ENCODE results near the gene NPY. TPM values are rescaled to one million over a fixed set of nuclear protein-coding genes. Genes with fewer than 3 reads are reported as not detected.

The NPY gene
- total and polyA plus RNA-seq, 2 donors from 2014 or later = not detected

- no peak overlapping the region for H3K4me3 ChIP-seq (ENCODE audit: low read length in 3 of 3)
- no peaks in the 10 kb centered on the region for H3K36me3 ChIP-seq (ENCODE audit: control insufficient read depth in 2 of 3, insufficient read depth in 3 of 3, low read length in 3 of 3)
- intact Hi-C loops (cut with DNase I) = no loop called here
- H3K4me1 ChIP-seq (ENCODE audit: control insufficient read depth in 2 of 3, insufficient read depth in 2 of 3, low read depth in 1 of 3, low read length in 3 of 3) = no peaks in the 10 kb centered on the region
- H3K27ac ChIP-seq (ENCODE audit: low read depth in 2 of 2, low read length in 2 of 2) = no peak overlapping the region
- no peak for DNase-seq
- H3K9me3 ChIP-seq (ENCODE audit: control insufficient read depth in 2 of 3, insufficient read depth in 1 of 3, low read length in 3 of 3) = no peaks in the 10 kb centered on the region
- H3K9ac ChIP-seq (ENCODE audit: low read length in 3 of 3) = no peak overlapping the region
- no peaks in the 10 kb centered on the region for H3K27me3 ChIP-seq (ENCODE audit: control insufficient read depth, insufficient read depth, low read length)
- TF ChIP-seq CTCF (IDR thresholded peaks at IDR 0.05; ENCODE audit: borderline replicate concordance, extremely low read depth, insufficient read depth) = no peak
- FAIRE-seq = no peak
Observed at GRCh38 chr7:24301703-24302102, 17.7 kb downstream of the NPY start.

- H3K9ac ChIP-seq (ENCODE audit: low read length in 3 of 3) = no peak overlapping the region
- TF ChIP-seq CTCF (IDR thresholded peaks at IDR 0.05; ENCODE audit: borderline replicate concordance, extremely low read depth, insufficient read depth) = no peak
- H3K27ac ChIP-seq (ENCODE audit: low read depth in 2 of 2, low read length in 2 of 2) = no peak overlapping the region
- H3K4me3 ChIP-seq (ENCODE audit: low read length in 3 of 3) = no peak overlapping the region
- DNase-seq = peak in 1 of 5 donors; percentile 5
- intact Hi-C loops (cut with DNase I) = no loop called here
- no peaks in the 10 kb centered on the region for H3K36me3 ChIP-seq (ENCODE audit: control insufficient read depth in 2 of 3, insufficient read depth in 3 of 3, low read length in 3 of 3)
- no peaks in the 10 kb centered on the region for H3K27me3 ChIP-seq (ENCODE audit: control insufficient read depth, insufficient read depth, low read length)
- no peaks in the 10 kb centered on the region for H3K9me3 ChIP-seq (ENCODE audit: control insufficient read depth in 2 of 3, insufficient read depth in 1 of 3, low read length in 3 of 3)
- FAIRE-seq = no peak
- no peaks in the 10 kb centered on the region for H3K4me1 ChIP-seq (ENCODE audit: control insufficient read depth in 2 of 3, insufficient read depth in 2 of 3, low read depth in 1 of 3, low read length in 3 of 3)
Observed at GRCh38 chr7:24304494-24305095, 20.6 kb downstream of the NPY start.

- H3K9me3 ChIP-seq (ENCODE audit: control insufficient read depth in 2 of 3, insufficient read depth in 1 of 3, low read length in 3 of 3) = no peaks in the 10 kb centered on the region
- no peak for TF ChIP-seq CTCF (IDR thresholded peaks at IDR 0.05; ENCODE audit: borderline replicate concordance, extremely low read depth, insufficient read depth)
- no peaks in the 10 kb centered on the region for H3K4me1 ChIP-seq (ENCODE audit: control insufficient read depth in 2 of 3, insufficient read depth in 2 of 3, low read depth in 1 of 3, low read length in 3 of 3)
- H3K27ac ChIP-seq (ENCODE audit: low read depth in 2 of 2, low read length in 2 of 2) = no peak overlapping the region
- DNase-seq (no peak), FAIRE-seq (no peak)
- H3K27me3 ChIP-seq (ENCODE audit: control insufficient read depth, insufficient read depth, low read length) = no peaks in the 10 kb centered on the region
- H3K9ac ChIP-seq (ENCODE audit: low read length in 3 of 3) = no peak overlapping the region
- no peak overlapping the region for H3K4me3 ChIP-seq (ENCODE audit: low read length in 3 of 3)
- no peaks in the 10 kb centered on the region for H3K36me3 ChIP-seq (ENCODE audit: control insufficient read depth in 2 of 3, insufficient read depth in 3 of 3, low read length in 3 of 3)
- intact Hi-C loops (cut with DNase I) = no loop called here
Observed at GRCh38 chr7:24307326-24307725, 23.3 kb downstream of the NPY start.

- no peak for FAIRE-seq
- DNase-seq = no peak
Observed at GRCh38 chr7:24312588-24312987, 28.6 kb downstream of the NPY start.

More at GRCh38 chr7:24312588-24312987, 28.6 kb downstream of the NPY start:
- H3K4me1 ChIP-seq (ENCODE audit: control insufficient read depth in 2 of 3, insufficient read depth in 2 of 3, low read depth in 1 of 3, low read length in 3 of 3) = no peaks in the 10 kb centered on the region
- H3K4me3 ChIP-seq (ENCODE audit: low read length in 3 of 3) = no peak overlapping the region
- intact Hi-C loops (cut with DNase I) = no loop called here
- H3K36me3 ChIP-seq (ENCODE audit: control insufficient read depth in 2 of 3, insufficient read depth in 3 of 3, low read length in 3 of 3) = no peaks in the 10 kb centered on the region
- TF ChIP-seq CTCF (IDR thresholded peaks at IDR 0.05; ENCODE audit: borderline replicate concordance, extremely low read depth, insufficient read depth) = no peak
- H3K9me3 ChIP-seq (ENCODE audit: control insufficient read depth in 2 of 3, insufficient read depth in 1 of 3, low read length in 3 of 3) = no peaks in the 10 kb centered on the region
- no peak overlapping the region for H3K27ac ChIP-seq (ENCODE audit: low read depth in 2 of 2, low read length in 2 of 2)
- H3K9ac ChIP-seq (ENCODE audit: low read length in 3 of 3) = no peak overlapping the region
- H3K27me3 ChIP-seq (ENCODE audit: control insufficient read depth, insufficient read depth, low read length) = no peaks in the 10 kb centered on the region
